Keratinocyte (primary cell): ENCODE results near the gene TERT.

Experiments used
- CTCF ChIP-seq, 3 experiments: IDR thresholded peaks in 1 of 3; conservative IDR thresholded peaks in 1 of 3; optimal IDR thresholded peaks in 1 of 3; 2 replicates in 2 of 3; 3 replicates in 1 of 3; pipeline versions ENCODE3 to v1.5.1; 2011; ENCODE audit warnings: low read length in 3 of 3, mild to moderate bottlenecking in 3 of 3, moderate library complexity in 2 of 3, control low read depth in 1 of 3, inconsistent platforms in 1 of 3; ENCODE audit not compliant: insufficient read depth in 2 of 3; ENCODE audit errors: extremely low read depth in 1 of 3
- EZH2 ChIP-seq: IDR thresholded peaks from one replicate; pipeline ENCODE4 v1.6.1; 2012; ENCODE audit warnings: inconsistent platforms, mild to moderate bottlenecking, low read length, moderate library complexity

GRCh38 chr5:1253456-1254105 lies 41.3 kb downstream of the TERT start:
- TF ChIP-seq CTCF (optimal IDR thresholded peaks at IDR 0.05 in 1 of 3, IDR thresholded peaks at IDR 0.05 in 1 of 3, conservative IDR thresholded peaks at IDR 0.05 in 1 of 3; ENCODE audit: extremely low read depth in 1 of 3, insufficient read depth in 2 of 3, low read length in 3 of 3) = no peak
- no peak for TF ChIP-seq EZH2
